GM20000 (cell line): ENCODE results near the gene ITPR2.

Source experiments
- DNase-seq: peaks from one replicate; pipeline ENCODE4 v3.0.0; 2012; ENCODE audit warnings: low spot score
- CTCF ChIP-seq: IDR thresholded peaks from 2 replicates; pipeline ENCODE4 v1.5.1; 2012; ENCODE audit warnings: mild to moderate bottlenecking, control low read depth; ENCODE audit errors: extremely low read depth, missing control alignments

The ITPR2 gene

GRCh38 chr12:26455936-26456574 is 376.9 kb downstream of the ITPR2 start:
- DNase-seq = no peak
- no peak for TF ChIP-seq CTCF

GRCh38 chr12:26453246-26453645 is 379.7 kb downstream of the ITPR2 start:
- no peak for DNase-seq
- TF ChIP-seq CTCF = no peak

- no peak for DNase-seq
- TF ChIP-seq CTCF = no peak
Observed at GRCh38 chr12:26452511-26452910, 380.5 kb downstream of the ITPR2 start.

- DNase-seq = no peak
- no peak for TF ChIP-seq CTCF
Observed at GRCh38 chr12:26451763-26452162, 381.2 kb downstream of the ITPR2 start.

GRCh38 chr12:26445909-26446308 is 387.1 kb downstream of the ITPR2 start:
- DNase-seq = no peak
- no peak for TF ChIP-seq CTCF

- no peak for DNase-seq
- no peak for TF ChIP-seq CTCF
Observed at GRCh38 chr12:26443309-26443708, 389.7 kb downstream of the ITPR2 start.

GRCh38 chr12:26441434-26441833 is 391.6 kb downstream of the ITPR2 start:
- DNase-seq = no peak
- no peak for TF ChIP-seq CTCF

- TF ChIP-seq CTCF = no peak
- no peak for DNase-seq
Observed at GRCh38 chr12:26435069-26435404, 398.0 kb downstream of the ITPR2 start.
